Adipocyte (in vitro differentiated cells): ENCODE results near the gene FGF14.

Experiments used
- DNase-seq: peaks from one replicate; pipeline ENCODE4 v3.0.0-alpha.2; 2015; ENCODE audit warnings: low read depth
- H3K27me3 ChIP-seq: replicated peaks from 2 replicates; pipeline ENCODE4 v1.7.0; 2013; ENCODE audit warnings: mild to moderate bottlenecking, low read length, moderate library complexity; ENCODE audit not compliant: control insufficient read depth, insufficient read depth
- H3K36me3 ChIP-seq: 2 replicates; pipeline ENCODE4 v1.7.0; 2013; ENCODE audit warnings: low read length, mild to moderate bottlenecking, moderate library complexity; ENCODE audit not compliant: control insufficient read depth, insufficient read depth, severe bottlenecking
- H3K4me1 ChIP-seq: 2 replicates; pipeline ENCODE4 v1.7.0; 2013; ENCODE audit warnings: mild to moderate bottlenecking, low read length, moderate library complexity; ENCODE audit not compliant: control insufficient read depth, insufficient read depth
- H3K4me3 ChIP-seq: 2 replicates; pipeline ENCODE4 v1.7.0; 2013; ENCODE audit warnings: mild to moderate bottlenecking, low read length, moderate library complexity
- H3K9ac ChIP-seq: 2 replicates; pipeline ENCODE4 v1.7.0; 2013; ENCODE audit warnings: mild to moderate bottlenecking, low read length, moderate library complexity
- H3K9me3 ChIP-seq: 2 replicates; pipeline ENCODE4 v1.7.0; 2013; ENCODE audit warnings: mild to moderate bottlenecking, low read length, moderate library complexity; ENCODE audit not compliant: control insufficient read depth

The FGF14 gene

GRCh38 chr13:101944521-101944920 lies 457.3 kb downstream of the FGF14 start:
- Histone ChIP-seq H3K9ac (no peak overlapping the region), H3K4me1 (peaks cover 16% of the 10 kb centered on the region), H3K36me3 (no peaks in the 10 kb centered on the region), H3K9me3 (no peaks in the 10 kb centered on the region), H3K4me3 (no peak overlapping the region), H3K27me3 (no peaks in the 10 kb centered on the region)
- no peak for DNase-seq

- Histone ChIP-seq H3K4me3 (no peak overlapping the region), H3K4me1 (peaks cover 16% of the 10 kb centered on the region), H3K9ac (no peak overlapping the region), H3K36me3 (no peaks in the 10 kb centered on the region), H3K9me3 (no peaks in the 10 kb centered on the region), H3K27me3 (no peaks in the 10 kb centered on the region)
- DNase-seq = no peak
Measured at GRCh38 chr13:101942535-101943157, 459.2 kb downstream of the FGF14 start.

GRCh38 chr13:101942038-101942437 lies 459.8 kb downstream of the FGF14 start:
- no peaks in the 10 kb centered on the region for H3K36me3 ChIP-seq
- DNase-seq = peak; percentile 52

GRCh38 chr13:101941095-101941783 lies 460.6 kb downstream of the FGF14 start:
- peaks cover 16% of the 10 kb centered on the region for H3K4me1 ChIP-seq
- no peaks in the 10 kb centered on the region for H3K27me3 ChIP-seq
- H3K4me3 ChIP-seq = no peak overlapping the region
- H3K9me3 ChIP-seq = no peaks in the 10 kb centered on the region
- peak; percentile 80 for DNase-seq
- no peaks in the 10 kb centered on the region for H3K36me3 ChIP-seq
- H3K9ac ChIP-seq = no peak overlapping the region

More at GRCh38 chr13:101942038-101942437, 459.8 kb downstream of the FGF14 start:
- peaks cover 16% of the 10 kb centered on the region for H3K4me1 ChIP-seq
- H3K9ac ChIP-seq = no peak overlapping the region
- H3K9me3 ChIP-seq = no peaks in the 10 kb centered on the region
- H3K4me3 ChIP-seq = no peak overlapping the region
- no peaks in the 10 kb centered on the region for H3K27me3 ChIP-seq

GRCh38 chr13:101939370-101939769 lies 462.5 kb downstream of the FGF14 start:
- Histone ChIP-seq H3K27me3 (no peaks in the 10 kb centered on the region), H3K9me3 (no peaks in the 10 kb centered on the region), H3K4me1 (peaks cover 16% of the 10 kb centered on the region), H3K36me3 (no peaks in the 10 kb centered on the region), H3K4me3 (no peak overlapping the region), H3K9ac (no peak overlapping the region)
- DNase-seq = no peak

GRCh38 chr13:101935828-101936227 lies 466.0 kb downstream of the FGF14 start:
- H3K4me1 ChIP-seq = peaks cover under 1% of the 10 kb centered on the region
- no peak overlapping the region for H3K4me3 ChIP-seq
- DNase-seq = no peak
- H3K27me3 ChIP-seq = no peaks in the 10 kb centered on the region
- no peaks in the 10 kb centered on the region for H3K36me3 ChIP-seq
- no peaks in the 10 kb centered on the region for H3K9me3 ChIP-seq
- H3K9ac ChIP-seq = no peak overlapping the region

GRCh38 chr13:101931186-101931585 lies 470.7 kb downstream of the FGF14 start:
- peaks cover 9% of the 10 kb centered on the region for H3K4me1 ChIP-seq
- H3K9ac ChIP-seq = no peak overlapping the region
- DNase-seq = no peak
- H3K4me3 ChIP-seq = no peak overlapping the region
- no peaks in the 10 kb centered on the region for H3K9me3 ChIP-seq
- no peaks in the 10 kb centered on the region for H3K27me3 ChIP-seq
- no peaks in the 10 kb centered on the region for H3K36me3 ChIP-seq

- DNase-seq = peak; percentile 77
- no peaks in the 10 kb centered on the region for H3K36me3 ChIP-seq
- H3K9me3 ChIP-seq = no peaks in the 10 kb centered on the region
- peaks cover 9% of the 10 kb centered on the region for H3K4me1 ChIP-seq
- H3K4me3 ChIP-seq = peak overlapping the region; percentile 62
- H3K9ac ChIP-seq = no peak overlapping the region
- no peaks in the 10 kb centered on the region for H3K27me3 ChIP-seq
Measured at GRCh38 chr13:101930331-101930730, 471.5 kb downstream of the FGF14 start.

GRCh38 chr13:101925731-101926130 lies 476.1 kb downstream of the FGF14 start:
- no peak overlapping the region for H3K9ac ChIP-seq
- no peak for DNase-seq

GRCh38 chr13:101919541-101920181 lies 482.2 kb downstream of the FGF14 start:
- DNase-seq = peak; percentile 54
- Histone ChIP-seq H3K27me3 (peaks cover 64% of the 10 kb centered on the region), H3K9ac (no peak overlapping the region), H3K9me3 (no peaks in the 10 kb centered on the region), H3K4me1 (peaks cover 2% of the 10 kb centered on the region), H3K4me3 (peak overlapping the region; percentile 57), H3K36me3 (no peaks in the 10 kb centered on the region)

More at GRCh38 chr13:101925731-101926130, 476.1 kb downstream of the FGF14 start:
- H3K27me3 ChIP-seq = peaks cover 16% of the 10 kb centered on the region
- H3K9me3 ChIP-seq = no peaks in the 10 kb centered on the region
- H3K4me3 ChIP-seq = no peak overlapping the region
- no peaks in the 10 kb centered on the region for H3K36me3 ChIP-seq
- H3K4me1 ChIP-seq = peaks cover 8% of the 10 kb centered on the region

GRCh38 chr13:101917833-101918661 lies 483.8 kb downstream of the FGF14 start:
- H3K4me3 ChIP-seq = no peak overlapping the region
- H3K4me1 ChIP-seq = peaks cover 2% of the 10 kb centered on the region
- peaks cover 65% of the 10 kb centered on the region for H3K27me3 ChIP-seq
- no peak for DNase-seq
- H3K9ac ChIP-seq = no peak overlapping the region
- no peaks in the 10 kb centered on the region for H3K9me3 ChIP-seq
- no peaks in the 10 kb centered on the region for H3K36me3 ChIP-seq
